H1 (cell line): Measurements from ENCODE around the gene PRKCA. TPM values are rescaled to one million over a fixed set of nuclear protein-coding genes. Genes with fewer than 3 reads are reported as not detected.

ENCODE experiments used
- CTCF ChIA-PET: fragments of 300-600 bp; sonication (Branson Sonifier 250); formaldehyde crosslinking; loops from one replicate; lab custom pipeline; 2021; ENCODE audit not compliant: partially characterized antibody; lab: Charles Lee
- POLR2A ChIA-PET: fragments of 300-600 bp; sonication (Branson Sonifier 250); formaldehyde crosslinking; loops from one replicate; lab custom pipeline; 2021; ENCODE audit warnings: inconsistent platforms; ENCODE audit not compliant: partially characterized antibody; lab: Charles Lee
- DNase-seq, 2 experiments: peaks; one replicate each; pipeline versions ENCODE4 v3.0.0 to v3.0.0-alpha.2; 2010 to 2022; ENCODE audit warnings: low spot score in 2 of 2, low read depth in 1 of 2, mixed read lengths in 1 of 2
- FAIRE-seq: peaks from 2 replicates; lab custom pipeline; 2011; peaks lifted over from hg19 to GRCh38; lab: Jason Lieb, UNC
- H2AFZ ChIP-seq: 2 replicates; pipeline ENCODE4 v1.8.1; 2012; ENCODE audit warnings: low read length, inconsistent platforms
- H2AK5ac ChIP-seq: 2 replicates; pipeline ENCODE4 v1.6.1; 2013; ENCODE audit warnings: low read depth, low read length
- H2BK120ac ChIP-seq: replicated peaks from 2 replicates; pipeline ENCODE3; 2013; ENCODE audit warnings: low read depth, low read length, inconsistent platforms
- H2BK12ac ChIP-seq: 2 replicates; pipeline ENCODE4 v1.6.1; 2013; ENCODE audit warnings: low read depth, low read length
- H2BK15ac ChIP-seq: 2 replicates; pipeline ENCODE4 v1.6.1; 2013; ENCODE audit warnings: low read length
- H2BK20ac ChIP-seq: 2 replicates; pipeline ENCODE4 v1.6.1; 2013; ENCODE audit warnings: low read length
- H2BK5ac ChIP-seq: 2 replicates; pipeline ENCODE4 v1.6.1; 2013; ENCODE audit warnings: low read depth, low read length
- H3K14ac ChIP-seq: 2 replicates; pipeline ENCODE4 v1.6.1; 2013; ENCODE audit warnings: inconsistent platforms; ENCODE audit not compliant: insufficient read length
- H3K18ac ChIP-seq: 2 replicates; pipeline ENCODE4 v1.6.1; 2013; ENCODE audit warnings: low read length; ENCODE audit errors: extremely low read depth
- H3K23ac ChIP-seq: 2 replicates; pipeline ENCODE4 v1.6.1; 2013; ENCODE audit warnings: inconsistent platforms; ENCODE audit not compliant: insufficient read length
- H3K23me2 ChIP-seq: 2 replicates; pipeline ENCODE4 v1.6.1; 2013; ENCODE audit warnings: low read depth, low read length
- H3K27ac ChIP-seq: 2 replicates; pipeline ENCODE4 v1.6.1; 2011; ENCODE audit warnings: low read depth, low read length, inconsistent platforms
- H3K27me3 ChIP-seq, 4 experiments: replicated peaks in 1 of 4; 1 replicate in 1 of 4; 2 replicates in 3 of 4; pipeline versions ENCODE4 v1.6.1 to v1.8.1; 2011 to 2013; ENCODE audit warnings: low read length in 3 of 4, mild to moderate bottlenecking in 3 of 4, inconsistent platforms in 2 of 4, mixed read lengths in 2 of 4, moderate library complexity in 1 of 4; ENCODE audit not compliant: control insufficient read depth in 3 of 4, insufficient read depth in 3 of 4; ENCODE audit errors: extremely low read depth in 1 of 4
- H3K36me3 ChIP-seq, 4 experiments: 2 replicates each; pipeline versions ENCODE4 v1.6.1 to v1.8.1; 2011 to 2013; ENCODE audit warnings: mild to moderate bottlenecking in 4 of 4, low read length in 3 of 4, moderate library complexity in 2 of 4, control low read depth in 1 of 4, inconsistent platforms in 1 of 4; ENCODE audit not compliant: insufficient read depth in 4 of 4, control insufficient read depth in 2 of 4
- H3K4ac ChIP-seq: replicated peaks from 2 replicates; pipeline ENCODE3; 2013; ENCODE audit warnings: low read length, low read depth, mixed read lengths, inconsistent platforms; ENCODE audit not compliant: insufficient read length
- H3K4me1 ChIP-seq, 4 experiments: replicated peaks in 1 of 4; 1 replicate in 1 of 4; 2 replicates in 3 of 4; pipeline versions ENCODE4 v1.6.1 to v1.8.1; 2011 to 2013; ENCODE audit warnings: low read length in 3 of 4, inconsistent platforms in 2 of 4, mixed read lengths in 1 of 4; ENCODE audit not compliant: insufficient read depth in 4 of 4, control insufficient read depth in 3 of 4
- H3K4me2 ChIP-seq, 2 experiments: 2 replicates each; pipeline versions ENCODE4 v1.6.1 to v1.8.1; 2011 to 2013; ENCODE audit warnings: low read depth in 2 of 2, low read length in 2 of 2, control low read depth in 1 of 2, inconsistent platforms in 1 of 2, mild to moderate bottlenecking in 1 of 2; ENCODE audit not compliant: insufficient read depth in 1 of 2
- H3K4me3 ChIP-seq, 4 experiments: fragments of 200-600, 300-600 bp in 1 of 4; sonication (generic), shearing (Covaris generic), sonication (Bioruptor Twin) in 1 of 4; 2 replicates each; pipeline versions ENCODE4 v1.5.1 to v1.8.1; 2011 to 2016; ENCODE audit warnings: low read length in 4 of 4, low read depth in 3 of 4, control low read depth in 2 of 4, inconsistent platforms in 2 of 4, mild to moderate bottlenecking in 2 of 4, mixed read lengths in 1 of 4, moderate library complexity in 1 of 4; ENCODE audit not compliant: insufficient read depth in 2 of 4; ENCODE audit errors: extremely low read depth in 1 of 4
- H3K56ac ChIP-seq: replicated peaks from 2 replicates; pipeline ENCODE3; 2013; ENCODE audit warnings: low read depth, mild to moderate bottlenecking, mixed read lengths, low read length, inconsistent platforms; ENCODE audit not compliant: insufficient read length
- H3K79me1 ChIP-seq: 2 replicates; pipeline ENCODE4 v1.6.1; 2013; ENCODE audit warnings: low read depth, low read length, control low read depth
- H3K79me2 ChIP-seq, 2 experiments: 2 replicates each; pipeline versions ENCODE4 v1.6.1 to v1.8.1; 2012 to 2013; ENCODE audit warnings: low read length in 2 of 2, mild to moderate bottlenecking in 2 of 2, inconsistent platforms in 1 of 2; ENCODE audit not compliant: insufficient read depth in 2 of 2, control insufficient read depth in 1 of 2
- H3K9ac ChIP-seq, 4 experiments: replicated peaks in 1 of 4; 1 replicate in 1 of 4; 2 replicates in 3 of 4; pipeline versions ENCODE4 v1.6.1 to v1.8.1; 2011 to 2013; ENCODE audit warnings: low read depth in 3 of 4, low read length in 3 of 4, control low read depth in 2 of 4, mild to moderate bottlenecking in 2 of 4, moderate library complexity in 2 of 4, inconsistent platforms in 1 of 4; ENCODE audit errors: extremely low read depth in 1 of 4
- H3K9me3 ChIP-seq, 2 experiments: 2 replicates each; pipeline versions ENCODE4 v1.6.1 to v1.8.1; 2012 to 2013; ENCODE audit warnings: mild to moderate bottlenecking in 2 of 2, moderate library complexity in 2 of 2, control low read depth in 1 of 2, inconsistent platforms in 1 of 2, low read depth in 1 of 2, low read length in 1 of 2, mixed read lengths in 1 of 2; ENCODE audit not compliant: insufficient read depth in 2 of 2
- H4K20me1 ChIP-seq, 2 experiments: replicated peaks in 1 of 2; 2 replicates each; pipeline versions ENCODE3 to v1.8.1; 2011 to 2013; ENCODE audit warnings: inconsistent platforms in 2 of 2, low read length in 2 of 2, mild to moderate bottlenecking in 1 of 2; ENCODE audit not compliant: insufficient read depth in 2 of 2, control insufficient read depth in 1 of 2
- H4K5ac ChIP-seq: 2 replicates; pipeline ENCODE4 v1.6.1; 2013; ENCODE audit warnings: low read length, low read depth, mixed read lengths, inconsistent platforms; ENCODE audit not compliant: insufficient read length
- H4K8ac ChIP-seq: 2 replicates; pipeline ENCODE4 v1.8.0; 2013; ENCODE audit warnings: mild to moderate bottlenecking, moderate library complexity, low read length, inconsistent platforms; ENCODE audit not compliant: insufficient read depth; ENCODE audit errors: extremely low read depth
- H4K91ac ChIP-seq: replicated peaks from 2 replicates; pipeline ENCODE3; 2013; ENCODE audit warnings: low read length, mixed read lengths, inconsistent platforms; ENCODE audit not compliant: insufficient read length
- GABPA ChIP-seq: IDR thresholded peaks from 2 replicates; pipeline ENCODE4 v1.6.1; 2011; ENCODE audit warnings: mild to moderate bottlenecking, low read length, moderate library complexity, borderline replicate concordance; ENCODE audit not compliant: insufficient read depth
- KDM1A ChIP-seq: fragments of 200-600, 300-600 bp; sonication (generic); IDR thresholded peaks from 2 replicates; pipeline ENCODE4 v1.7.1; 2016; ENCODE audit warnings: mild to moderate bottlenecking, low read length, borderline replicate concordance
- RFX5 ChIP-seq: IDR thresholded peaks from 2 replicates; pipeline ENCODE4 v1.6.1; 2011; ENCODE audit warnings: low read depth, low read length, improper control_type of control experiment, borderline replicate concordance
- RNF2 ChIP-seq: fragments of 200-900, 300-1000 bp; sonication (generic); IDR thresholded peaks from 2 replicates; pipeline ENCODE4 v1.7.1; 2016; ENCODE audit warnings: borderline replicate concordance, low read depth, mild to moderate bottlenecking, antibody characterized with exemption, low read length; ENCODE audit not compliant: poor library complexity, severe bottlenecking; ENCODE audit errors: missing control alignments
- SRF ChIP-seq: IDR thresholded peaks from 2 replicates; pipeline ENCODE4 v1.6.1; 2011; ENCODE audit warnings: mild to moderate bottlenecking, low read depth, low read length, moderate library complexity
- USF2 ChIP-seq: IDR thresholded peaks from 2 replicates; pipeline ENCODE4 v1.6.1; 2011; ENCODE audit warnings: low read length, improper control_type of control experiment
- WGBS, 2 experiments: shearing (Covaris generic) in 1 of 2; methylation state at CpG; one replicate each; pipeline versions ENCODE4 v1.1.6 to v1.1.7; 2013 to 2015; ENCODE audit warnings: low lambda C conversion rate in 2 of 2, mixed read lengths in 2 of 2, inconsistent platforms in 1 of 2, low coverage in 1 of 2, missing lambda C conversion rate in 1 of 2; ENCODE audit not compliant: insufficient replicate concordance in 2 of 2, insufficient coverage in 1 of 2, insufficient read length in 1 of 2; ENCODE audit errors: extremely low coverage in 1 of 2, missing lambda C conversion rate in 1 of 2; 5-methylcytosine and 5-hydroxymethylcytosine counted together
- polyA plus RNA-seq, 7 experiments: library from polyadenylated mRNA; depleted of rRNA in 3 of 7; stranded (reverse) in 5 of 7; unstranded in 2 of 7; fragments of >200 nt in 5 of 7; fragments of 200-250 nt in 2 of 7; gene quantifications; 1 replicate in 5 of 7; 2 replicates in 1 of 7; 4 replicates in 1 of 7; pipeline versions ENCODE4 v1.2.1 to v1.2.3, GENCODE V29; 2011 to 2013; ENCODE audit warnings: missing spikeins in 2 of 7, mixed read lengths in 2 of 7
- total RNA-seq: library from RNA; stranded (reverse); fragmentation: NEBNext Ultra II Directional; extraction: Animal tissue kit (Norgen Biotek cat#: 25700); gene quantifications from 2 replicates; pipeline ENCODE4 v1.2.1, GENCODE V29; 2021

The PRKCA gene
- total and polyA plus RNA-seq, 2 of the 8 experiments (the other 6 are each of a cell fraction or from before 2014, with no cell fraction given): 5.8 to 17.8 TPM

GRCh38 chr17:66344473-66344872 is 42.1 kb downstream of the PRKCA start:
- no peaks in the 10 kb centered on the region for H4K20me1 ChIP-seq
- H3K79me1 ChIP-seq: no peaks in the 10 kb centered on the region; the same call in 1 of the 2 replicates
- no peak overlapping the region for H2AFZ ChIP-seq
- H2BK120ac ChIP-seq: no peak overlapping the region
- POLR2A ChIA-PET: no interaction called here
- H3K36me3 ChIP-seq: no peaks in the 10 kb centered on the region
- no peak overlapping the region for H3K23ac ChIP-seq
- H4K8ac ChIP-seq: no peak overlapping the region
- H3K4ac ChIP-seq: no peak overlapping the region
- no peak overlapping the region for H3K27ac ChIP-seq
- no peak overlapping the region for H2BK12ac ChIP-seq
- H4K91ac ChIP-seq: no peak overlapping the region
- H3K14ac ChIP-seq: no peak overlapping the region
- CTCF ChIA-PET: interaction anchor here (0.6 to 1.4 kb wide), 3 partner anchors 10 to 450 kb away, joined by 3 read pairs; no protein-coding TSS in a partner anchor
- H3K56ac ChIP-seq: no peak overlapping the region
- H3K9me3 ChIP-seq: no peaks in the 10 kb centered on the region
- H2BK5ac ChIP-seq: no peak overlapping the region
- no peak overlapping the region for H3K18ac ChIP-seq
- H2BK20ac ChIP-seq: no peak overlapping the region
- H3K79me2 ChIP-seq: peaks cover 0 to 20% of the 10 kb centered on the region in 2 experiments; a peak in 2 of 4 replicates
- no peak overlapping the region for H3K4me3 ChIP-seq
- DNase-seq (no peak), FAIRE-seq (no peak)
- peaks cover 0 to 7% (median 3%) of the 10 kb centered on the region in 4 experiments; a peak in 2 of 7 replicates for H3K4me1 ChIP-seq
- H3K27me3 ChIP-seq: no peaks in the 10 kb centered on the region
- no peak overlapping the region for H3K9ac ChIP-seq
- H3K4me2 ChIP-seq: no peak overlapping the region
- no peak overlapping the region for H4K5ac ChIP-seq
- H2BK15ac ChIP-seq: no peak overlapping the region
- H3K23me2 ChIP-seq: no peaks in the 10 kb centered on the region
- no peak overlapping the region for H2AK5ac ChIP-seq
- WGBS, 2 experiments: 96% methylated on average over 4 of the region's 4 CpGs; no CpG with 5 or more reads in 1 of the 2 experiments
- TF ChIP-seq GABPA (no peak), KDM1A (no peak), SRF (no peak), USF2 (no peak), RFX5 (no peak), RNF2 (no peak)
